Activated CD4-positive, alpha-beta memory T cell treated with anti-CD3 and anti-CD28 coated beads for 36 hours (primary cell): ENCODE measurements around the gene UNC13C. TPM values are rescaled to one million over a fixed set of nuclear protein-coding genes. Genes with fewer than 3 reads are reported as not detected.

Experiments used
- CTCF ChIA-PET: fragments of 350-600 bp; sonication (Branson Sonifier 250); formaldehyde crosslinking; loops from one replicate; lab custom pipeline; 2021; ENCODE audit warnings: antibody characterized with exemption, inconsistent platforms; lab: Charles Lee
- POLR2A ChIA-PET: fragments of 350-600 bp; sonication (Branson Sonifier 250); formaldehyde crosslinking; loops from one replicate; lab custom pipeline; 2021; ENCODE audit warnings: antibody characterized with exemption; lab: Charles Lee
- DNase-seq: peaks from one replicate; pipeline ENCODE4 v3.0.0-alpha.2; 2020
- H3K27ac Mint-ChIP-seq: one replicate; pipeline ENCODE4 v1.8.0; 2021; ENCODE audit warnings: mixed read lengths
- H3K27me3 Mint-ChIP-seq: one replicate; pipeline ENCODE4 v1.8.0; 2021; ENCODE audit warnings: mixed read lengths
- H3K36me3 Mint-ChIP-seq: one replicate; pipeline ENCODE4 v1.8.0; 2021; ENCODE audit warnings: mixed read lengths
- H3K4me1 Mint-ChIP-seq: one replicate; pipeline ENCODE4 v1.8.0; 2021; ENCODE audit warnings: low read depth, mixed read lengths
- H3K4me3 Mint-ChIP-seq: one replicate; pipeline ENCODE4 v1.8.0; 2021; ENCODE audit warnings: mild to moderate bottlenecking, mixed read lengths
- H3K9me3 Mint-ChIP-seq: one replicate; pipeline ENCODE4 v1.8.0; 2021; ENCODE audit warnings: mixed read lengths
- intact Hi-C: fragments of 100-400 bp; cut with micrococcal nuclease; formaldehyde crosslinking; loops from one replicate; pipeline ENCODE4 v1.15.1; 2023
- total RNA-seq, 2 experiments: library from RNA; stranded (reverse); gene quantifications; one replicate each; pipeline ENCODE4 v1.2.3, GENCODE V29; 2021

The UNC13C gene
- total RNA-seq, 2 experiments from 2014 or later = not detected

GRCh38 chr15:53982071-53982680 is 3.9 kb downstream of the UNC13C start:
- no peak overlapping the region for H3K4me3 Mint-ChIP-seq
- intact Hi-C loops = no loop called here
- no peaks in the 10 kb centered on the region for H3K9me3 Mint-ChIP-seq
- H3K27ac Mint-ChIP-seq = no peak overlapping the region
- CTCF ChIA-PET = no interaction called here
- DNase-seq = no peak
- POLR2A ChIA-PET = no interaction called here
- no peaks in the 10 kb centered on the region for H3K36me3 Mint-ChIP-seq
- H3K27me3 Mint-ChIP-seq = peaks cover 19% of the 10 kb centered on the region
- peaks cover 3% of the 10 kb centered on the region for H3K4me1 Mint-ChIP-seq

GRCh38 chr15:53982876-53983275 is 4.6 kb downstream of the UNC13C start:
- H3K36me3 Mint-ChIP-seq = no peaks in the 10 kb centered on the region
- H3K27ac Mint-ChIP-seq = no peak overlapping the region
- CTCF ChIA-PET = no interaction called here
- POLR2A ChIA-PET = no interaction called here
- peaks cover 3% of the 10 kb centered on the region for H3K4me1 Mint-ChIP-seq
- peaks cover 16% of the 10 kb centered on the region for H3K27me3 Mint-ChIP-seq
- no peaks in the 10 kb centered on the region for H3K9me3 Mint-ChIP-seq
- DNase-seq = no peak
- no peak overlapping the region for H3K4me3 Mint-ChIP-seq
- intact Hi-C loops = no loop called here

- Mint-ChIP-seq H3K27me3 (peaks cover 4% of the 10 kb centered on the region), H3K4me3 (no peak overlapping the region), H3K36me3 (no peaks in the 10 kb centered on the region), H3K9me3 (no peaks in the 10 kb centered on the region), H3K27ac (no peak overlapping the region), H3K4me1 (no peaks in the 10 kb centered on the region)
- CTCF ChIA-PET = no interaction called here
- POLR2A ChIA-PET = no interaction called here
- intact Hi-C loops = no loop called here
- no peak for DNase-seq
These were observed 6.0 kb downstream of the UNC13C start for GRCh38 chr15:53984221-53984620.

- no peak overlapping the region for H3K27ac Mint-ChIP-seq
- H3K9me3 Mint-ChIP-seq = no peaks in the 10 kb centered on the region
- ChIA-PET POLR2A (no interaction called here), CTCF (no interaction called here)
- H3K36me3 Mint-ChIP-seq = no peaks in the 10 kb centered on the region
- H3K27me3 Mint-ChIP-seq = peaks cover 1% of the 10 kb centered on the region
- no peak for DNase-seq
- intact Hi-C loops = no loop called here
- no peak overlapping the region for H3K4me3 Mint-ChIP-seq
- no peaks in the 10 kb centered on the region for H3K4me1 Mint-ChIP-seq
These were observed 7.3 kb downstream of the UNC13C start for GRCh38 chr15:53985562-53985961.

- H3K4me1 Mint-ChIP-seq = no peaks in the 10 kb centered on the region
These were observed 9.2 kb downstream of the UNC13C start for GRCh38 chr15:53987480-53987879.

GRCh38 chr15:54007256-54007655 is 29.0 kb downstream of the UNC13C start:
- H3K9me3 Mint-ChIP-seq = no peaks in the 10 kb centered on the region
- H3K4me3 Mint-ChIP-seq = no peak overlapping the region
- CTCF ChIA-PET = no interaction called here
- H3K4me1 Mint-ChIP-seq = no peaks in the 10 kb centered on the region
- POLR2A ChIA-PET = no interaction called here
- no peaks in the 10 kb centered on the region for H3K36me3 Mint-ChIP-seq
- DNase-seq = no peak
- no peak overlapping the region for H3K27ac Mint-ChIP-seq
- H3K27me3 Mint-ChIP-seq = peaks cover 2% of the 10 kb centered on the region
- intact Hi-C loops = no loop called here

More at GRCh38 chr15:53987480-53987879, 9.2 kb downstream of the UNC13C start:
- H3K27ac Mint-ChIP-seq = no peak overlapping the region
- H3K27me3 Mint-ChIP-seq = peaks cover 1% of the 10 kb centered on the region
- CTCF ChIA-PET = no interaction called here
- no peaks in the 10 kb centered on the region for H3K9me3 Mint-ChIP-seq
- POLR2A ChIA-PET = no interaction called here
- no peak for DNase-seq
- H3K4me3 Mint-ChIP-seq = no peak overlapping the region
- no peaks in the 10 kb centered on the region for H3K36me3 Mint-ChIP-seq
- intact Hi-C loops = no loop called here

- POLR2A ChIA-PET = no interaction called here
- H3K27ac Mint-ChIP-seq = no peak overlapping the region
- no peaks in the 10 kb centered on the region for H3K4me1 Mint-ChIP-seq
- peaks cover 2% of the 10 kb centered on the region for H3K27me3 Mint-ChIP-seq
- CTCF ChIA-PET = no interaction called here
- no peak overlapping the region for H3K4me3 Mint-ChIP-seq
- intact Hi-C loops = no loop called here
- DNase-seq = no peak
- H3K36me3 Mint-ChIP-seq = no peaks in the 10 kb centered on the region
- H3K9me3 Mint-ChIP-seq = no peaks in the 10 kb centered on the region
These were observed 33.4 kb downstream of the UNC13C start for GRCh38 chr15:54011656-54012055.

GRCh38 chr15:54014067-54014655 is 35.9 kb downstream of the UNC13C start:
- intact Hi-C loops = no loop called here
- POLR2A ChIA-PET = no interaction called here
- Mint-ChIP-seq H3K27ac (no peak overlapping the region), H3K9me3 (no peaks in the 10 kb centered on the region), H3K4me1 (no peaks in the 10 kb centered on the region), H3K36me3 (no peaks in the 10 kb centered on the region), H3K4me3 (no peak overlapping the region), H3K27me3 (peaks cover 2% of the 10 kb centered on the region)
- DNase-seq = no peak
- CTCF ChIA-PET = no interaction called here

GRCh38 chr15:54017251-54017650 is 39.0 kb downstream of the UNC13C start:
- no peak for DNase-seq
- no peak overlapping the region for H3K4me3 Mint-ChIP-seq
- CTCF ChIA-PET = no interaction called here
- H3K27ac Mint-ChIP-seq = no peak overlapping the region
- no peaks in the 10 kb centered on the region for H3K36me3 Mint-ChIP-seq
- peaks cover 10% of the 10 kb centered on the region for H3K9me3 Mint-ChIP-seq
- POLR2A ChIA-PET = no interaction called here
- intact Hi-C loops = no loop called here
- no peaks in the 10 kb centered on the region for H3K4me1 Mint-ChIP-seq
- no peaks in the 10 kb centered on the region for H3K27me3 Mint-ChIP-seq

- H3K27me3 Mint-ChIP-seq = no peaks in the 10 kb centered on the region
- CTCF ChIA-PET = no interaction called here
- POLR2A ChIA-PET = no interaction called here
- H3K4me3 Mint-ChIP-seq = no peak overlapping the region
- H3K9me3 Mint-ChIP-seq = peaks cover 12% of the 10 kb centered on the region
- intact Hi-C loops = no loop called here
- no peaks in the 10 kb centered on the region for H3K4me1 Mint-ChIP-seq
- H3K36me3 Mint-ChIP-seq = no peaks in the 10 kb centered on the region
- no peak overlapping the region for H3K27ac Mint-ChIP-seq
- DNase-seq = no peak
These were observed 39.7 kb downstream of the UNC13C start for GRCh38 chr15:54017959-54018358.

- Mint-ChIP-seq H3K27me3 (no peaks in the 10 kb centered on the region), H3K27ac (no peak overlapping the region), H3K36me3 (no peaks in the 10 kb centered on the region), H3K4me1 (no peaks in the 10 kb centered on the region), H3K9me3 (peaks cover 12% of the 10 kb centered on the region), H3K4me3 (no peak overlapping the region)
- CTCF ChIA-PET = no interaction called here
- POLR2A ChIA-PET = no interaction called here
- intact Hi-C loops = no loop called here
- DNase-seq = no peak
These were observed 48.0 kb downstream of the UNC13C start for GRCh38 chr15:54026258-54026657.

- Mint-ChIP-seq H3K27me3 (no peaks in the 10 kb centered on the region), H3K36me3 (no peaks in the 10 kb centered on the region), H3K9me3 (peaks cover 9% of the 10 kb centered on the region), H3K27ac (no peak overlapping the region), H3K4me3 (no peak overlapping the region), H3K4me1 (no peaks in the 10 kb centered on the region)
- no peak for DNase-seq
- intact Hi-C loops = no loop called here
- CTCF ChIA-PET = no interaction called here
- POLR2A ChIA-PET = no interaction called here
These were observed 48.6 kb downstream of the UNC13C start for GRCh38 chr15:54026891-54027290.

GRCh38 chr15:54029081-54029480 is 50.8 kb downstream of the UNC13C start:
- no peaks in the 10 kb centered on the region for H3K27me3 Mint-ChIP-seq
- no peak overlapping the region for H3K4me3 Mint-ChIP-seq
- H3K4me1 Mint-ChIP-seq = no peaks in the 10 kb centered on the region
- POLR2A ChIA-PET = no interaction called here
- H3K36me3 Mint-ChIP-seq = no peaks in the 10 kb centered on the region
- no peak for DNase-seq
- CTCF ChIA-PET = no interaction called here
- H3K9me3 Mint-ChIP-seq = no peaks in the 10 kb centered on the region
- H3K27ac Mint-ChIP-seq = no peak overlapping the region
- intact Hi-C loops = no loop called here
